ENCODE measurements around the gene HCN1.

DNA sequence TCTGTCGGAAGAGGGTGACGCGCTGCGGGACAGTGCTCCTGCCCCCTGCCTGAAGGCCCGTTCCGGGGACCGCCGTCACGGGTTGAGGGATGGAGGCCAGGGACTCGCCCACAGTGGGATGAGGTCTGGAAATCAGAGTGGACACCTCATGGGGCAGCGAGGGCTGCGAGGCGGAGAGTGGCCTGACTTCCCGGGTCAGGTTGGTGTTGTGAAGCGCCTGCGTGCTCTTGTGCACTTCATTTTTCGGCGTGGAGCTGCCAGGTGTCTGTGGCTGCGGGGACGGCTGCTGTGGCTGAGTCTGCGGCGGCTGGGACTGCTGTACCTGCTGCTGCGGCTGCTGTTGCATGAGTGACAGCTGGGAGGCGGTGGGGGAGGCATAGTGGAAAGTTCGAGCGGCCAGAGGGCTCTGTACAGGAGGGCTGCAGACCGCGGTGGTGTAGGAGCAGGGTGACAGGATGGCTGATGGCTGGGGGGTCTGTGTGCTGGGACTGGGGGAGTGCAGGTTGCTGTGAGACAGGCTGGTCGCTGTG is 434.1 kb downstream of the HCN1 start:
- TF ChIP-seq GATA2 (IDR thresholded peaks at IDR 0.05; ENCODE audit: low read depth, low read length) (no peak), GATA3 (IDR thresholded peaks at IDR 0.05; ENCODE audit: low read depth, low read length) (no peak)

All from SH-SY5Y (cell line).